HG02938 (cell line): ENCODE measurements around the gene PITX1.
"Not testable (repeated sequence)": the region's sequence is repeated elsewhere in the genome, so short reads cannot be mapped to it uniquely, and the experiment has no call there.

Source experiments
- ATAC-seq: cut with Tn5 transposase; IDR thresholded peaks from one replicate; pipeline ENCODE4 v1.9.1; 2021; ENCODE audit warnings: mild to moderate bottlenecking, moderate library complexity; ENCODE audit not compliant: unreplicated experiment

Gene PITX1

DNA sequence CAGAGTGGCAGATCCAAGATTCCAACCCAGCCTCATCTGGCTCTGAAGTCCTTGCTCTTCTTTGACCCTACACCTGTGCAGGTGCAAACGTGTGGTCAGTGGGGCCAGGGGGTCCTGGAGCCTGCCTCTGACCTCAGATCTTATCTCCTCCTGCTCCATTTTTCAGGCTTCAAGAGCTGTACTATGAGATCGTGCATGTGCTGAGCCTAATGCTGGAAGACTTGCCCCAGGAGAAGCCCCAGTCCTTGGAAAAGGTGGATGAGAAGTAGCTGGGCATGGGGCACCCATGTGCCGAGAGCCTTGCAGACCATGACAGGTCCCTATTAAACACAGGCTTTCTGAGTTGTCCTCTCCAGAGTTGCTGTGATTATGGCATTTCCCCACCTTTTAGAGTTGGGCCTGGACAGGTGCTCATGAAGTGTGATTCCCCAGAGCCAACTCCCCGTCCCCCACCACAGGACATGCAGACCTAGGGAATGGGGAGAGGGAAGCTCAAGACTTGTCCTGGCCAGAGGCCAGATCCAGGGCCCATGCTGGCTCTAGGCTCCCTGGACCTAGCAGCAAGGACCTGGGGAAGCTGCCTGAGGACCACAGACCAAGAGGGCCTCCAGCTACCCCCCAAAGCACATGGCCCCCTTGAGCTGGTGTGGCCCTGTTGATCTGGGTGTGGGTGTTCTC lies 22.5 kb downstream of the PITX1 start:
- ATAC-seq = no peak

GRCh38 chr5:135010502-135011354 lies 23.3 kb downstream of the PITX1 start:
- no peak for ATAC-seq

- no peak for ATAC-seq
Observed at GRCh38 chr5:135009736-135010501, 24.1 kb downstream of the PITX1 start.

- no peak for ATAC-seq
Observed at GRCh38 chr5:135008981-135009735, 24.9 kb downstream of the PITX1 start.

DNA sequence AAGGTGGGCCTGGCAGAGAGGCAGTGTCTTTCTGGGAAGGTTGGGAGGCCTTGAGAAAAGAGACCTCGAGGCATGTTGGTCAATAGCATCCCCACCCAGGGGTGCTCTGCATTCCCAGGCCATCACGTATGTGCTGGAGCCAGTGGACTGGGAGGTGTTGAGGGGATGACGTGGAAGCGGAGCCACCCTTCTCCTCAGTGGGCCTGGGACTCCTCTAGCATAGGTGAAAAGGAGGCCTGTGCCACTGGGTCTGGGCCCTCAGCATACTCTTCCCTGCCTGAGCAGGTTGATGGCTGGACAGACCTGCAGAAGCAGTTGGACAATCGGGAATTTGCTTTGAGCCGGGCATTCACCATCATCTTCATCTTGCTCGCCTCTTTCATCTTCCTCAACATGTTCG lies 25.5 kb downstream of the PITX1 start:
- ATAC-seq = no peak

- ATAC-seq = no peak
Observed at GRCh38 chr5:135007749-135008363, 26.2 kb downstream of the PITX1 start.

GRCh38 chr5:135007305-135007704 lies 26.7 kb downstream of the PITX1 start:
- ATAC-seq = no peak

GRCh38 chr5:135005076-135005475 lies 29.0 kb downstream of the PITX1 start:
- no peak for ATAC-seq

- no peak for ATAC-seq
Observed at GRCh38 chr5:135004376-135004775, 29.7 kb downstream of the PITX1 start.

DNA sequence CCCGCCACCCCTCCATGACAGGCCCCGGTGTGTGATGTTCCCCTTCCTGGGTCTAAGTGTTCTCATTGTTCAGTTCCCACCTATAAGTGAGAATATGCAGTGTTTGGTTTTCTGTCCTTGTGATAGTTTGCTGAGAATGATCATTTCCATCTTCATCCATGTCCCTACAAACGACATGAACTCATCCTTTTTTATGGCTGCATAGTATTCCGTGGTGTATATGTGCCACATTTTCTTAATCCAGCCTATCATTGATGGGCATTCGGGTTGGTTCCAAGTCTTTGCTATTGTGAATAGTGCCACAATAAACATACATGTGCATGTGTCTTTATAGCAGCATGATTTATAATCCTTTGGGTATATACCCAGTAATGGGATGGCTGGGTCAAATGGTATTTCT lies 36.0 kb downstream of the PITX1 start:
- ATAC-seq = not testable (repeated sequence)

DNA sequence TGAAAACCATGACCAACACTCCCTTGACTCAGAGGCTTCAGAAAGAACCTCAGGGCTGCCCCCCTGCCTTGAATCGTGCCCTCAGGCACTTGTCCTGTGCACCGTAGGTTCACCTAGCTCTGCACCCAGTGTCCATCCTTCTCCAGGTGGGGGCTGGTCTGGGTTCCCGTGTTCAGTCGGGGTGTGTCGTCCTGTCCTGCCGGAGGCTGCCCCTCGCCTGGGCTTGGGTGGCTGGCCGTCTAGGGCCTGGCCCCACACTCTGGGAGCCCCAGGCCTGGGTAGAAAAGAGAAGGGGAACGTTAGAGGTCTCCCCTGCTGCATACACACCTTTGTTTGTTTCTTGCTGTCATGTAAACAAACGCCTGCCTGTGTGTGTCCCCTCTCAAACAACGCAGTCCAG lies 37.0 kb downstream of the PITX1 start:
- ATAC-seq = no peak

DNA sequence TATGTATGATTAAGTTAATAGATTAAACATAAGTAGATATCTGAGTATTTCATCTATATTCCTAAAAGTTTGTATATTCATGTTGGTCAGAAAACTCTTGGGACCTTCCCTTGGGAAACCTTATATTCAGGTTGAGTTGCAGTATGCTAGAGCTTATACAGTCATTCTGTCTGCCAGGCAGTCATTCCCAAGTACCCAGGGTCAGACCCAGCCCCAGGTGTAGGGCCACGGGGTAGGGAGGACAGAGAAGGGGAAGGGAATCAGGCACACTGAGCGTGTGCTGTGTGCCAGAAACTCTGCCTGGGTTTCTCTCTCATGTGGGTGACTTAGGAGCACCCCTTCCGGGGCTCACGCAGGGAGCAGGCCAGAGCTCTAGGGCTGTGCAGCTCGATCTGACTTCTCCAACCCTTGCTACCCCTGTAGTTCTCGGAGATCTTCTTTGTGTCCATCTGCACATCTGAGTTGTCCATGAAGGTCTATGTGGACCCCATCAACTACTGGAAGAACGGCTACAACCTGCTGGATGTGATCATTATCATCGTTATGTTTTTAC lies 38.1 kb downstream of the PITX1 start:
- ATAC-seq = no peak

DNA sequence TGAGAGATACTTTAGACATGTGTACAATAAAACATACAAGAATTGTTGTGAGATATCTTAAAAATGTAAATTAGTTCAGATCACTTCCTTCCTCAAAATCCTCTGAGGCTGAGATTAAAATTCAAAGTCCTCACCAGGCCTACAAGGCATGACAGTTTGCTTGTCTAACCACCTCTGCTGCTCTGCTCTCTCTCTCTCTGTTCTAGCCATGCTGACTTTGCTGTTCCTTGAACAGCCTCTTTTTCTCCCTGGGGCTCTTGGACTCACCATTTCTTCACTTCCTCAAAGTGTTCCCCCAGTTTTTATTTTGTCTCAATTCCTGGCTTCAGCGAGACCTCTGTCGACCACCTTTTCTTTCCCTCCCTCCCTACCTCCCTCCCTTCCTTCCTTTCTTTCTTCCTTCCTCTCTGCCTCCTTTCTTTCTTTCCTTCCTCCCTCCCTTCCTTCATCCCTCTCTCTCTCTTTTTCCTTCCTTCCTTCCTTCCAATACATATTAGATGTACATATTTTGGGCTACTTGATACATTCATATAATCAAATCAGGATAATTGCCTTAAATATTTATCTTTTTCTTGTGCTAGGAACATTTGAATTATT lies 39.4 kb downstream of the PITX1 start:
- no peak for ATAC-seq

- no peak for ATAC-seq
Observed at GRCh38 chr5:134993161-134993560, 40.9 kb downstream of the PITX1 start.

DNA sequence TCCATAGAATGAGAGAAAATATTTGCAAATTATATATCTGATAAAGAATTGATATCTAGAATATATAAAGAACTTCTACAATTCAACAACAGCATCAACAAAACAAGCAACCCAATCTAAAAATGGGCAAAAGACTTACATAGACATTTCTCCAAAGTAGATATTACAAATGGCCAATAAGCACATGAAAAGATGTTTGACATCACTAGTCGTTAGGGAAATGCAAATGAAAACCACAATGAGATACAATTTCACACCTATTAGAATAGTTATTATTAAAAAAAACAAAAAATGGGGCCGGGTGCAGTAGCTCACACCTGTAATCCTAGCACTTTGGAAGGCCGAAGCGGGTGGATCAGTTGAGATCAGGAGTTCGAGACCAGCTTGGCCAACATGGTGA lies 41.9 kb downstream of the PITX1 start:
- no peak for ATAC-seq

DNA sequence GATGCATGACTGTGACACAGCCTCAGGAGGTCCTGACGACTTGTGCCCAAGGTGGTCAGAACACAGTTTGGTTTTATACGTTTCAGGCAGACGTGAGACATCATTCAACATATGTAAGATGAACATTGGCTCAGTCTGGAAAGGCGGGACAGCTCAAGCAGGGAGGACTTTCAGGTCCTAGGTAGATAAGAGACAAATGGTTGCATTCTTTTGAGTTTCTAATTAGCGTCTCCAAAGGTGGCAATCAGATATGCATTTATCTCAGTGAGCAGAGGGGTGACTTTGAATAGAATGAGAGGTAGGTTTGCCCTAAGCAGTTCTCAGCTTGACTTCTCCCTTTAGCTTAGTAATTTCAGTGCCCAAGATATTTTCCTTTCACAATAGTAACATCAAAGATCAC lies 43.8 kb downstream of the PITX1 start:
- ATAC-seq = not testable (repeated sequence)

- ATAC-seq = no peak
Observed at GRCh38 chr5:134989266-134989830, 44.7 kb downstream of the PITX1 start.

- ATAC-seq = no peak
Observed at GRCh38 chr5:134982230-134982629, 51.8 kb downstream of the PITX1 start.

- no peak for ATAC-seq
Observed at GRCh38 chr5:134979416-134979815, 54.6 kb downstream of the PITX1 start.
